ENCODE results near the gene TFAP2D. TPM values are rescaled to one million over a fixed set of nuclear protein-coding genes. Genes with fewer than 3 reads are reported as not detected.

TFAP2D gene
- polyA plus RNA-seq (not detected in 2 replicates), polyA minus RNA-seq (not detected in 2 replicates)

DNA sequence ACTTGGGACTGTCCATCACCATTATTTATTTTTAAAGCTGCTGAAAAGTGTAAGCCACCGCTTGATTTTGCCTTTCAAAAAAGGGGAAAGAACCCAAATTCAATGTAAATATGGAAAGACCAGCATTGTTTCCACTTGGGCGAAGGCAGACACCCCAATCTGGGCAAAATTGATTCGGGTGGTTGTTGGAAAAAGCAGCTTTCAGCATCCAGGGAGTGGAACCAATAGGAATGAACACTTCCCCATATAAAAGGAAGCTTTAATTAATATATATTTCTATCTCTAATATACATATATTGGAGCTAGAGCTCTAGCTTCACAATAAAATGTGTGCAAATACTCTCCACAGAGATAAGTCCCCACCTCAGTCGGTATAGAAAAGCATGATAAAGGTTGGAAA lies at the start of gene TFAP2D:
TSS of gene TFAP2D (plus strand) at position 301 of the 400 bp plus-strand sequence. CDS start 530 bp downstream, outside the sequence.
- no peaks in the 10 kb centered on the region for H3K79me2 ChIP-seq (replicated peaks; ENCODE audit: insufficient read depth, low read length)
- H3K36me3 ChIP-seq (ENCODE audit: insufficient read depth, low read length) = no peaks in the 10 kb centered on the region
- peaks cover 100% of the 10 kb centered on the region for H3K27me3 ChIP-seq (ENCODE audit: insufficient read depth, low read depth, low read length)
- no peaks in the 10 kb centered on the region for H3K9me2 ChIP-seq (ENCODE audit: insufficient read depth, low read length)
- no peak within 1 kb of the TSS for H3K27ac ChIP-seq (ENCODE audit: low read length)
- no peak within 1 kb of the TSS for H3K4me3 ChIP-seq (ENCODE audit: low read length)
- H3K4me2 ChIP-seq (ENCODE audit: low read length) = no peak within 1 kb of the TSS
- TF ChIP-seq, protein P1, sequence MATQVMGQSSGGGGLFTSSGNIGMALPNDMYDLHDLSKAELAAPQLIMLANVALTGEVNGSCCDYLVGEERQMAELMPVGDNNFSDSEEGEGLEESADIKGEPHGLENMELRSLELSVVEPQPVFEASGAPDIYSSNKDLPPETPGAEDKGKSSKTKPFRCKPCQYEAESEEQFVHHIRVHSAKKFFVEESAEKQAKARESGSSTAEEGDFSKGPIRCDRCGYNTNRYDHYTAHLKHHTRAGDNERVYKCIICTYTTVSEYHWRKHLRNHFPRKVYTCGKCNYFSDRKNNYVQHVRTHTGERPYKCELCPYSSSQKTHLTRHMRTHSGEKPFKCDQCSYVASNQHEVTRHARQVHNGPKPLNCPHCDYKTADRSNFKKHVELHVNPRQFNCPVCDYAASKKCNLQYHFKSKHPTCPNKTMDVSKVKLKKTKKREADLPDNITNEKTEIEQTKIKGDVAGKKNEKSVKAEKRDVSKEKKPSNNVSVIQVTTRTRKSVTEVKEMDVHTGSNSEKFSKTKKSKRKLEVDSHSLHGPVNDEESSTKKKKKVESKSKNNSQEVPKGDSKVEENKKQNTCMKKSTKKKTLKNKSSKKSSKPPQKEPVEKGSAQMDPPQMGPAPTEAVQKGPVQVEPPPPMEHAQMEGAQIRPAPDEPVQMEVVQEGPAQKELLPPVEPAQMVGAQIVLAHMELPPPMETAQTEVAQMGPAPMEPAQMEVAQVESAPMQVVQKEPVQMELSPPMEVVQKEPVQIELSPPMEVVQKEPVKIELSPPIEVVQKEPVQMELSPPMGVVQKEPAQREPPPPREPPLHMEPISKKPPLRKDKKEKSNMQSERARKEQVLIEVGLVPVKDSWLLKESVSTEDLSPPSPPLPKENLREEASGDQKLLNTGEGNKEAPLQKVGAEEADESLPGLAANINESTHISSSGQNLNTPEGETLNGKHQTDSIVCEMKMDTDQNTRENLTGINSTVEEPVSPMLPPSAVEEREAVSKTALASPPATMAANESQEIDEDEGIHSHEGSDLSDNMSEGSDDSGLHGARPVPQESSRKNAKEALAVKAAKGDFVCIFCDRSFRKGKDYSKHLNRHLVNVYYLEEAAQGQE (IDR thresholded peaks at IDR 0.05; ENCODE audit: borderline replicate concordance) = no peak
- no peak for TF ChIP-seq EP300 (conservative IDR thresholded peaks at IDR 0.05; ENCODE audit: poor library complexity, severe bottlenecking)
- TF ChIP-seq RAD21 (conservative IDR thresholded peaks at IDR 0.05) = no peak
- TF ChIP-seq TAF1 (IDR thresholded peaks at IDR 0.05; ENCODE audit: low read depth) = no peak
- TF ChIP-seq, protein P2, sequence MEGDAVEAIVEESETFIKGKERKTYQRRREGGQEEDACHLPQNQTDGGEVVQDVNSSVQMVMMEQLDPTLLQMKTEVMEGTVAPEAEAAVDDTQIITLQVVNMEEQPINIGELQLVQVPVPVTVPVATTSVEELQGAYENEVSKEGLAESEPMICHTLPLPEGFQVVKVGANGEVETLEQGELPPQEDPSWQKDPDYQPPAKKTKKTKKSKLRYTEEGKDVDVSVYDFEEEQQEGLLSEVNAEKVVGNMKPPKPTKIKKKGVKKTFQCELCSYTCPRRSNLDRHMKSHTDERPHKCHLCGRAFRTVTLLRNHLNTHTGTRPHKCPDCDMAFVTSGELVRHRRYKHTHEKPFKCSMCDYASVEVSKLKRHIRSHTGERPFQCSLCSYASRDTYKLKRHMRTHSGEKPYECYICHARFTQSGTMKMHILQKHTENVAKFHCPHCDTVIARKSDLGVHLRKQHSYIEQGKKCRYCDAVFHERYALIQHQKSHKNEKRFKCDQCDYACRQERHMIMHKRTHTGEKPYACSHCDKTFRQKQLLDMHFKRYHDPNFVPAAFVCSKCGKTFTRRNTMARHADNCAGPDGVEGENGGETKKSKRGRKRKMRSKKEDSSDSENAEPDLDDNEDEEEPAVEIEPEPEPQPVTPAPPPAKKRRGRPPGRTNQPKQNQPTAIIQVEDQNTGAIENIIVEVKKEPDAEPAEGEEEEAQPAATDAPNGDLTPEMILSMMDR (IDR thresholded peaks at IDR 0.05; ENCODE audit: poor library complexity, severe bottlenecking) = no peak
- no peak for TF ChIP-seq SMC3 (conservative IDR thresholded peaks at IDR 0.05; ENCODE audit: poor library complexity)
- no peak within 1 kb of the TSS for H2AFZ ChIP-seq (ENCODE audit: low read depth, low read length)
- no peaks in the 10 kb centered on the region for H4K20me1 ChIP-seq (ENCODE audit: insufficient read depth)
- no peak within 1 kb of the TSS for H3K9ac ChIP-seq (ENCODE audit: low read length)
- no peaks in the 10 kb centered on the region for H3F3A ChIP-seq (ENCODE audit: insufficient read depth, low read length, poor library complexity, severe bottlenecking)
- peaks cover 16% of the 10 kb centered on the region for H3K9me3 ChIP-seq (ENCODE audit: low read length)

DNA sequence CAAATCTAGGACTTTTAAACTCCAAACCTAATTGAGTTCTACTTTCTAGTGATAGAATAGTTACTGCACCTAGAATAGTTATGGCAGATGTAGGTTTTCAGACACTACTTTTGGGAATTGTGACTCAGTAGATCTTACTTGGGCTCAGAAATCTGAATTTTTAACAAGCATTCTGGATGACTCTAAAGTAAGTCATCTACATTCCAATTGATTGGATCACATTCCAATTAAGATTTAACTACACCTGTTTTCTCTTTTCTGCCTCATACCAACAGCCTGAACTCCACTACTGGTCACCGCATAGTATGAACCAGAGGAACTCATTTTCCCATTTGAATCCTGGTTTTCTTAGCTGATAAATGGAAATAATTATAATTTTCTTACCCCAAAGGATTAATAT lies 49.5 kb upstream of the TFAP2D start:
- H2AFZ ChIP-seq (ENCODE audit: low read depth, low read length) = no peak overlapping the region
- TF ChIP-seq RAD21 (conservative IDR thresholded peaks at IDR 0.05) (no peak), EZH2 (IDR thresholded peaks at IDR 0.05; ENCODE audit: borderline replicate concordance, insufficient read depth, low read length, poor library complexity, severe bottlenecking) (no peak), MXI1 (conservative IDR thresholded peaks at IDR 0.05; ENCODE audit: poor library complexity, severe bottlenecking) (no peak), EP300 (conservative IDR thresholded peaks at IDR 0.05; ENCODE audit: poor library complexity, severe bottlenecking) (no peak), POLR2AphosphoS5 (IDR thresholded peaks at IDR 0.05) (no peak), TAF1 (IDR thresholded peaks at IDR 0.05; ENCODE audit: low read depth) (no peak), SMC3 (conservative IDR thresholded peaks at IDR 0.05; ENCODE audit: poor library complexity) (no peak)
- TF ChIP-seq, protein P2 (IDR thresholded peaks at IDR 0.05; ENCODE audit: poor library complexity, severe bottlenecking) = no peak
- TF ChIP-seq, protein P1 (IDR thresholded peaks at IDR 0.05; ENCODE audit: borderline replicate concordance) = no peak
- H3K9me3 ChIP-seq (ENCODE audit: low read length) = no peaks in the 10 kb centered on the region
- H3K36me3 ChIP-seq (ENCODE audit: insufficient read depth, low read length) = no peaks in the 10 kb centered on the region
- no peak overlapping the region for H3K27ac ChIP-seq (ENCODE audit: low read length)
- no peak overlapping the region for H3K9ac ChIP-seq (ENCODE audit: low read length)
- H4K20me1 ChIP-seq (ENCODE audit: insufficient read depth) = no peaks in the 10 kb centered on the region
- H3K4me2 ChIP-seq (ENCODE audit: low read length) = no peak overlapping the region
- H3K79me2 ChIP-seq (replicated peaks; ENCODE audit: insufficient read depth, low read length) = no peaks in the 10 kb centered on the region
- H3K27me3 ChIP-seq (ENCODE audit: insufficient read depth, low read depth, low read length) = no peaks in the 10 kb centered on the region
- H3K4me3 ChIP-seq (ENCODE audit: low read length) = no peak overlapping the region
- H3F3A ChIP-seq (ENCODE audit: insufficient read depth, low read length, poor library complexity, severe bottlenecking) = no peaks in the 10 kb centered on the region
- no peaks in the 10 kb centered on the region for H3K9me2 ChIP-seq (ENCODE audit: insufficient read depth, low read length)

All from neural cell (in vitro differentiated cells).